ENCODE measurements around the gene SIGLEC7.

SIGLEC7 gene

DNA sequence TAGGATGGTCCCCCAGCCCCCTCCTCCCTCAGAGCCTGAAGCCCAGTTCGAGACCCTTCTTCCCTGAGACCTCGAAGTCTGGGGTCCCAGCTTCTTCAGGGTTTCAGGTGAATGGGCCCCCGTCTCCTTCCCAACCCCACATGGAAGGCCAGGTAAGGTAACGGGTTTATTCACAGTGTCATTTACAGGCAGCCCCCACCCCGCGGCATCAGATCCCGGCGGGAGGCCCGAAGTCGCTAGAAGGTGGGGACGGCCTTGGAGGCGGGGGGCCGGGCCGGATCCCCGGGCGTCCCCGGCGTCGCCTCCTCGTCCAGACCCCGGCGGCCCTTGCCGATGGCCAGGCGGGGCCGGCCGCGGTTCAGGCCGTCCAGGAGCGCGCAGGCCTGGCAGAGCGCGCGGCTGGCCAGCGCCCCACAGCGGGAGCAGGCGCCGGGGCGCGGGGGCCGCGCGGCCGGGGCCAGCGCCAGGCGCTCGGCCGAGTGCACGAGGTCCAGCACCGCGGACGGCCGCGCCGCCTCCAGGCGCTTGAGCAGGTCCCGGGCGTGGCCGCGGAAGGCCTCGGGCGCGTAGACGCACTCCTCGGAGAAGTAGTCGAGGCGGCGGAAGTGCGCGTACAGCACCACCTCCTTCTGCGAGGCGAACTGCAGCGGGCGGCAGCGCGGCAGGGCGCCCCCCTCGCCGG is 43.6 kb upstream of the SIGLEC7 start:
- no peak overlapping the region for H3K27ac ChIP-seq (ENCODE audit: extremely low read depth, low read depth, low read length)
- TF ChIP-seq, protein P1, sequence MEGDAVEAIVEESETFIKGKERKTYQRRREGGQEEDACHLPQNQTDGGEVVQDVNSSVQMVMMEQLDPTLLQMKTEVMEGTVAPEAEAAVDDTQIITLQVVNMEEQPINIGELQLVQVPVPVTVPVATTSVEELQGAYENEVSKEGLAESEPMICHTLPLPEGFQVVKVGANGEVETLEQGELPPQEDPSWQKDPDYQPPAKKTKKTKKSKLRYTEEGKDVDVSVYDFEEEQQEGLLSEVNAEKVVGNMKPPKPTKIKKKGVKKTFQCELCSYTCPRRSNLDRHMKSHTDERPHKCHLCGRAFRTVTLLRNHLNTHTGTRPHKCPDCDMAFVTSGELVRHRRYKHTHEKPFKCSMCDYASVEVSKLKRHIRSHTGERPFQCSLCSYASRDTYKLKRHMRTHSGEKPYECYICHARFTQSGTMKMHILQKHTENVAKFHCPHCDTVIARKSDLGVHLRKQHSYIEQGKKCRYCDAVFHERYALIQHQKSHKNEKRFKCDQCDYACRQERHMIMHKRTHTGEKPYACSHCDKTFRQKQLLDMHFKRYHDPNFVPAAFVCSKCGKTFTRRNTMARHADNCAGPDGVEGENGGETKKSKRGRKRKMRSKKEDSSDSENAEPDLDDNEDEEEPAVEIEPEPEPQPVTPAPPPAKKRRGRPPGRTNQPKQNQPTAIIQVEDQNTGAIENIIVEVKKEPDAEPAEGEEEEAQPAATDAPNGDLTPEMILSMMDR (tag by site-specific recombination; IDR thresholded peaks at IDR 0.05): no peak
- TF ChIP-seq ZNF311 (tag by site-specific recombination; IDR thresholded peaks at IDR 0.05; ENCODE audit: borderline replicate concordance) (no peak), ZBTB17 (tag by site-specific recombination; IDR thresholded peaks at IDR 0.05) (no peak), ZNF580 (tag by site-specific recombination; IDR thresholded peaks at IDR 0.05) (no peak), KLF7 (tag by site-specific recombination; IDR thresholded peaks at IDR 0.05; ENCODE audit: borderline replicate concordance) (no peak), ZNF350 (tag by site-specific recombination; IDR thresholded peaks at IDR 0.05) (no peak), ZNF19 (tag by site-specific recombination; IDR thresholded peaks at IDR 0.05; ENCODE audit: low read depth) (no peak), ZNF23 (tag by site-specific recombination; IDR thresholded peaks at IDR 0.05; ENCODE audit: borderline replicate concordance) (no peak), ZNF530 (tag by site-specific recombination; IDR thresholded peaks at IDR 0.05; ENCODE audit: low read depth) (no peak), OVOL3 (tag by site-specific recombination; IDR thresholded peaks at IDR 0.05) (no peak), ZSCAN16 (tag by site-specific recombination; IDR thresholded peaks at IDR 0.05) (no peak), ZNF404 (tag by site-specific recombination; IDR thresholded peaks at IDR 0.05) (no peak), ZNF112 (tag by site-specific recombination; IDR thresholded peaks at IDR 0.05) (no peak), ZNF544 (tag by site-specific recombination; IDR thresholded peaks at IDR 0.05) (no peak), ZNF514 (tag by site-specific recombination; IDR thresholded peaks at IDR 0.05) (no peak)
- TF ChIP-seq, protein P2, sequence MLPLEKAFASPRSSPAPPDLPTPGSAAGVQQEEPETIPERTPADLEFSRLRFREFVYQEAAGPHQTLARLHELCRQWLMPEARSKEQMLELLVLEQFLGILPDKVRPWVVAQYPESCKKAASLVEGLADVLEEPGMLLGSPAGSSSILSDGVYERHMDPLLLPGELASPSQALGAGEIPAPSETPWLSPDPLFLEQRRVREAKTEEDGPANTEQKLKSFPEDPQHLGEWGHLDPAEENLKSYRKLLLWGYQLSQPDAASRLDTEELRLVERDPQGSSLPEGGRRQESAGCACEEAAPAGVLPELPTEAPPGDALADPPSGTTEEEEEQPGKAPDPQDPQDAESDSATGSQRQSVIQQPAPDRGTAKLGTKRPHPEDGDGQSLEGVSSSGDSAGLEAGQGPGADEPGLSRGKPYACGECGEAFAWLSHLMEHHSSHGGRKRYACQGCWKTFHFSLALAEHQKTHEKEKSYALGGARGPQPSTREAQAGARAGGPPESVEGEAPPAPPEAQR (tag by site-specific recombination; IDR thresholded peaks at IDR 0.05): no peak
- TF ChIP-seq, protein P3, sequence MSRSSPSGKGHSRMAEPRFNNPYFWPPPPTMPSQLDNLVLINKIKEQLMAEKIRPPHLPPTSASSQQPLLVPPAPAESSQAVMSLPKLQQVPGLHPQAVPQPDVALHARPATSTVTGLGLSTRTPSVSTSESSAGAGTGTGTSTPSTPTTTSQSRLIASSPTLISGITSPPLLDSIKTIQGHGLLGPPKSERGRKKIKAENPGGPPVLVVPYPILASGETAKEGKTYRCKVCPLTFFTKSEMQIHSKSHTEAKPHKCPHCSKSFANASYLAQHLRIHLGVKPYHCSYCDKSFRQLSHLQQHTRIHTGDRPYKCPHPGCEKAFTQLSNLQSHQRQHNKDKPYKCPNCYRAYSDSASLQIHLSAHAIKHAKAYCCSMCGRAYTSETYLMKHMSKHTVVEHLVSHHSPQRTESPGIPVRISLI (tag by site-specific recombination; IDR thresholded peaks at IDR 0.05): no peak
- TF ChIP-seq, protein P4, sequence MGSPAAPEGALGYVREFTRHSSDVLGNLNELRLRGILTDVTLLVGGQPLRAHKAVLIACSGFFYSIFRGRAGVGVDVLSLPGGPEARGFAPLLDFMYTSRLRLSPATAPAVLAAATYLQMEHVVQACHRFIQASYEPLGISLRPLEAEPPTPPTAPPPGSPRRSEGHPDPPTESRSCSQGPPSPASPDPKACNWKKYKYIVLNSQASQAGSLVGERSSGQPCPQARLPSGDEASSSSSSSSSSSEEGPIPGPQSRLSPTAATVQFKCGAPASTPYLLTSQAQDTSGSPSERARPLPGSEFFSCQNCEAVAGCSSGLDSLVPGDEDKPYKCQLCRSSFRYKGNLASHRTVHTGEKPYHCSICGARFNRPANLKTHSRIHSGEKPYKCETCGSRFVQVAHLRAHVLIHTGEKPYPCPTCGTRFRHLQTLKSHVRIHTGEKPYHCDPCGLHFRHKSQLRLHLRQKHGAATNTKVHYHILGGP (tag by site-specific recombination; IDR thresholded peaks at IDR 0.05): no peak
- no peak overlapping the region for H3K4me3 ChIP-seq (ENCODE audit: low read depth, low read length)
- peaks cover 19 to 38% of the 10 kb centered on the region in 2 experiments for H3K36me3 ChIP-seq (ENCODE audit: control insufficient read depth in 2 of 2, insufficient read depth in 1 of 2, low read length in 2 of 2)
- H3K4me1 ChIP-seq (ENCODE audit: control insufficient read depth, insufficient read depth, low read length): 0 out of 2 replicates have a peak, but pooled peaks cover 2% of the 10 kb centered on the region
- H3K9me3 ChIP-seq (ENCODE audit: control insufficient read depth, insufficient read depth, low read depth, low read length): no peaks in the 10 kb centered on the region
- ChIA-PET CTCF (interaction anchor here (0.6 to 7.0 kb wide), 3 partner anchors 9 to 147 kb away, joined by 3 to 177 read pairs (median 4); partner anchors contain the start of gene KLK10), POLR2A (no interaction called here)

- CTCF ChIA-PET: no interaction called here
- no peak overlapping the region for H3K4me3 ChIP-seq (ENCODE audit: low read depth, low read length)
- TF ChIP-seq SCRT1 (tag by site-specific recombination; IDR thresholded peaks at IDR 0.05; ENCODE audit: borderline replicate concordance) (no peak), ZNF16 (tag by site-specific recombination; IDR thresholded peaks at IDR 0.05; ENCODE audit: low read depth) (no peak), BCL11A (tag by site-specific recombination; IDR thresholded peaks at IDR 0.05; ENCODE audit: low read depth) (no peak), ZNF777 (tag by site-specific recombination; IDR thresholded peaks at IDR 0.05; ENCODE audit: borderline replicate concordance) (no peak), IKZF3 (tag by site-specific recombination; IDR thresholded peaks at IDR 0.05) (no peak), ZNF660 (tag by site-specific recombination; IDR thresholded peaks at IDR 0.05) (no peak), KLF8 (tag by site-specific recombination; IDR thresholded peaks at IDR 0.05) (no peak), ZNF768 (tag by site-specific recombination; IDR thresholded peaks at IDR 0.05) (no peak)
- TF ChIP-seq, protein P2 (tag by site-specific recombination; IDR thresholded peaks at IDR 0.05): no peak
Measured at GRCh38 chr19:51099047-51099382, 43.1 kb upstream of the SIGLEC7 start.

More at GRCh38 chr19:51099047-51099382, 43.1 kb upstream of the SIGLEC7 start:
- Histone ChIP-seq H3K4me1 (ENCODE audit: control insufficient read depth, insufficient read depth, low read length) (0 out of 2 replicates have a peak, but pooled peaks cover 2% of the 10 kb centered on the region), H3K27ac (ENCODE audit: extremely low read depth, low read depth, low read length) (no peak overlapping the region), H3K9me3 (ENCODE audit: control insufficient read depth, insufficient read depth, low read depth, low read length) (no peaks in the 10 kb centered on the region), H3K36me3 (ENCODE audit: control insufficient read depth in 2 of 2, insufficient read depth in 1 of 2, low read length in 2 of 2) (peaks cover 21 to 43% of the 10 kb centered on the region in 2 experiments)
- POLR2A ChIA-PET: no interaction called here

Measured in HEK293 (cell line).